Activated gamma-delta T cell treated with anti-CD3 and anti-CD28 coated beads, Interleukin-2, amount 50 U/mL, for 16 hours (primary cell): ENCODE results near the gene COLGALT1.
A peak's percentile ranks its signal among the peaks of the same experiment; 100 is the strongest.
"Not testable (repeated sequence)": the region's sequence is repeated elsewhere in the genome, so short reads cannot be mapped to it uniquely, and the experiment has no call there.

Experiments
- DNase-seq: peaks from one replicate; pipeline ENCODE4 v3.0.0-alpha.2; 2020; ENCODE audit warnings: low read depth

The COLGALT1 gene

DNA sequence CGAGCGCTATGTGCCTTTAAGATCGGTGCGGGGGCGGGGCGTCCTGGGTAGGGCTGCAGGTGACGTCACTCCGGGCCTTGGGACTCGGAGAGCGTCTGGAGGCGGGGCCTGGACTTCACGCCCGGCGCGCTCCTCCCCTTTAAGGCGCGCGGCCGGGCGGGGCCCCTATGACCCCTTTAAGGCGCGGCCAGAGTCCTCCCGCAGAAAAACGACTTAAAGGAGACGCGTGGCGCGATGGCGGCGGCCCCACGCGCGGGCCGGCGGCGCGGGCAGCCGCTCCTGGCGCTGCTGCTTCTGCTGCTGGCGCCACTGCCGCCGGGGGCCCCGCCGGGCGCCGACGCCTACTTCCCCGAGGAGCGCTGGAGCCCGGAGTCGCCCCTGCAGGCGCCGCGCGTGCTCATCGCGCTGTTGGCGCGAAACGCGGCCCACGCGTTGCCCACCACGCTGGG, at the start of gene COLGALT1:
COLGALT1 (plus strand) TSS at position 170 of the 449 bp plus-strand sequence; CDS start at position 235, 65 bp downstream.
- peak; percentile 97 for DNase-seq

DNA sequence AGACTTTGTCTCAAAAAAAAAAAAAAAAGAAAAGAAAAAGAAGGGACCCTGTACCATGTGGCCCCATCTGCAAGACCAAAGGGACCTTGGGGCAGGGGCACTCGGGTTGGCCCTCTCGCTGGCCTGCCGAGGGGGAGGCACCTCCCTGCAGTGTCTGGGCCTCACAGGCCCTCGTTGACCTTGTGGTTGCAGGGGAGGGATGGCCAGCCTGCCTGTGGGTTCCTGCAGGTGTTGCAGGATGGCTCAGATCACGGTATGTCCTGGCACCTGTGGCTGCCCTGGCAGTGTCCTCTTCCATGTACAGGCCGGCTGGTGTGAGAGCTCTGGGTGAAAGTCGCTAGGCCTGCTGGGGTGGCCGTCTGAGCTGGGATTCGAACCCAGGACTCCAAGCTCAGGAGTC, 48.7 kb upstream of the COLGALT1 start:
- no peak for DNase-seq

DNA sequence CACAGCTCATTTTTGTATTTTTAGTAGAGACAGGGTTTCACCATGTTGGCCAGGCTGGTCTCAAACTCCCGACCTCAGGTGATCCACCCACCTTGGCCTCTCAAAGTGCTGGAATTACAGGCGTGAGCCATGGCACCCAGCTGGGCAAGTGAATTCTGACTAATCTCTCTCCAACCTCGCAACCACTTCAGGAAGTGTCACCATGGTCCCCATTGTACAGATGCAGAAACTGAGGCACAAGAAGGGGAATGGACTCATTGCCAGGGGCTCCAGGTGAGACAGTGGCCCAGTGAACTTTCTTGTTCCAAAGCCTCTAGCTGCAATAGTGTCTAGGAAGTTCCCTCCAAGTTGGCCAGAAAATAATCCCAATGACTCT, 46.9 kb upstream of the COLGALT1 start:
- DNase-seq: not testable (repeated sequence)

DNA sequence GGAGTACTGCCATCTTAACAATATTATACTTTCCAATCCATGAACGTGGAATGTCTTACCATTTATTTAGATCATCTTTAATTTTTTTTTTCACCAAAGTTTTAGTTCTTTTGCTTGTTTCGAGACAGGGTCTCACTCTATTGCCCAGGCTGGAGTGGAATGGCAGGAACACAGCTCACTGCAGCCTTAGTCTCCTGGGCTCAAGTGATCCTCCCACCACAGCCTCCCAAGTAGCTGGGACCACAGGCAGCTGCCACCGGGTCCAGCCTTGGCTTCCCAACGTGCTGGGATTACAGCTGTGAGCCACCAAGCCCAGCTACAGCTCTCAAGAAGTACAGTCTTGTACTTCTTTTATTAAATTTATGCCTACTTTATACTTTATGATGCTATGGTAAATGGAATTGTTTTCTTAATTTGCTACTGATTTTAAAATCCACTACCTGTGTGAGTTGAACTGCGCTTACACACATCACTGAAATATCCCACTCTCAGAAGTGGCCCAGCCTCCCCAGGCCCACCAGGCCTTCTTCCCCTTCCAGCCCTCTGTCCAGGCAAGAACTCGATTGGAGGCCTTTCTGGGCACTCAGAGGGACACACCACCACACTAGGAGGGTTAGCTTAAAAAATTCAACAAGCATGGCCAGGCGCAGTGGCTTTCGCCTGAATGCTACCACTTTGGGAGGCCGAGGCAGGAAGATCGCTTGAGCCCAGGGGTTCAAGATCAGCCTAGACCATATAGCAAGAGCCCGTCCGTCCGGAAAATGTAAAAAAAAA, 45.0 kb upstream of the COLGALT1 start:
- no peak for DNase-seq

DNA sequence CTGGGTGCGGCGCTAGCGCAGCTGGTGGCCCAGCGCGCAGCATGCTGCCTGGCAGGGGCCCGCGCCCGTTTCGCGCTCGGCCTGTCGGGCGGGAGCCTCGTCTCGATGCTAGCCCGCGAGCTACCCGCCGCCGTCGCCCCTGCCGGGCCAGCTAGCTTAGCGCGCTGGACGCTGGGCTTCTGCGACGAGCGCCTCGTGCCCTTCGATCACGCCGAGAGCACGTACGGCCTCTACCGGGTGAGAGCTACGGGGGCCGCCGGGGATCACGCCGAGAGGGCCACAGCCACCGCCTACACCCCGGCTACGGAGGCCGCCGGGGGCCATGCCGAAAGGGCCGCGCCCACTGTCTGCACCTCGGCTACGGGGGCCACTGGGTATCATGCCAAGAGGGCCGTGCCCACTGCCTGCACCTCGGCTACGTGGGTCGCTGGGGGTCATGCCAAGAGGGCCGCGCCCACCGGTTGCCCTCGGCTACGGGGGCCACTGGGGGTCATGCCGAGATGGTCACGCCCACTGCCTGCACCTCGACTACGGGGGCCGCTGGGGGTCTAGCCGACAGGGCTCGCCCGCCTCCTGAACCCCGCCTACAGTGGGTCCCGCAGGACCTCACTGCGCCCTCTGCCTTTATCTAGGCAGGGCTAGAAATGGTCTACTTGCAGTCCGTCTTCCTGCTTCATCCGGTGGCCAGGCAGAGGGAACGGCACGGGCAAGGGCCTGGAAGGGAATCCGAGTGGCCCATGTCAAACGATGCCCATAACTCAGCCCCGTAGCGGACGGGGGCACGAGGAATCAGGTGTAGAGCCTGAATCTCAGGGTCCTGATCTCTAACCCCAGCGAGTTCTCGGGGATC, 43.5 kb upstream of the COLGALT1 start:
- DNase-seq: peak; percentile 63

DNA sequence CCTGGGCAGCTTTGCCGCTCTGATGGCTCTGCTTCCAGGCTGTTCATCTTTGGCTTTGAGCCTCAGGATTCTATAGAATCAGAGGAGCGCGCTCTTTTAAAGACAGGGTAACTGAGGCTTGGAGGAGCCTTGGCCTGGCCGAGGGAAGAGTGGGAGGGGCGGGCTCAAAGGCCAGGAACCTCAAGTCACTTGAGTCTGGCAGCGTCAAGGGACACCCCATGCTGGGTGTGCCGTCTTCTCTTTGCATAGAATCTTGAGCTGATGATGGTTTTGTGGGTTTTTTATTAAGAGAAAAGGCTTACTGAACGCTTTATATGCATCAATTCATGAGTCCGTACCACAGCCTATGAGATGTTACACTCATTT, 42.9 kb upstream of the COLGALT1 start:
- no peak for DNase-seq

DNA sequence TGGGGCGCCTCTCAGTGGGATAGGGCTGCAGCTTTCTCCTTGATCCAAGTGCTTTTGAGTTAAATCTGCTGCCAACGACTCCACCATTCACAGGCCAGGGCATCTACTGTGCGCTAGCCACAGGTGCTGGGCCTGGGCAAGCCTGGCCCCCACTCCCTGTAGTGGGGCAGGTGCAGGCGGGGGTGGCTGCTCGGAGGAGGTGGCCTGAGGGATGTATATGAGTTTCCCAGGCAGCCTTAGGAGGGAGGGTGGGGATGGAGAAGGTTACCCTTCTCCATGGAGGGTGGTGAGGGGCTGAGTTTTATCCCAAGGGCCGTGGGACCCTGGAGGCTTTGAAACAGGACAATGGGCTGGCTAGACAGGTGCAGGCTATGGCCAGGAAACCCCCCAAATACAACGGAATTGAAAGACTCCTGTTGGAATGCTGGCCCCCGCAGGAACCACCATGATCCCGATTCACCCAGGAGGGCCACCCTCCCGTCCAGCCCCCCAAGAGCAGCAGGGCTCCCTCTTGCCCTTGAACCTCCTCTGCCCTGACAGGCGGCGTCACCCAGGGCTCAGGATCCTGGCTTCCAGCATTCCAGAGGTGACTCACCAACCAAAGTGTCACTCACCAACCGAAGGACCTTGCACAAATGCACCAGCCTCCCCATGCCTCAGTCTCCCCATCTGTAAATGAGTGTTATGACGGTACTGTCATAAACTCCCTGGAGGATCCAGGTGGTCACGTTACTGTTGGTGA, 39.9 kb upstream of the COLGALT1 start:
- DNase-seq: no peak

DNA sequence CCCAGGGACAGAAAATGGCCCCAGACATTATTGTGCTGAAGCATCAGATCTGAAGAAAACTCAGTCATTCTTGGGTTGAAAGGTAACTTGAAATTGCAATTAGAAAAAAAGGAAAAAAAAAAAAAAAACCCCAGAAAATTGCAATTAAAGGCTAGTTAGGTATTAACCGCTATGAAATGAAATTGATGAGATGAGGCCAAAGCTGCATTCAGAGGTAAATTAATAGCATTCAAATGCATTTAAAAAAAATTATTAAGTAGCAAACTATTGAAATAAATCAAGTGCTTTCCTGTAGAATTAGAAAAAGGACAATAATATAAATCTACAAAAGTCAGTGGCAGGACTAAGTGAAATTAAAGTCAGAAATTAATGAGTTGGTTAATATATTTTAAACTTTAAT, 37.6 kb upstream of the COLGALT1 start:
- no peak for DNase-seq

DNA sequence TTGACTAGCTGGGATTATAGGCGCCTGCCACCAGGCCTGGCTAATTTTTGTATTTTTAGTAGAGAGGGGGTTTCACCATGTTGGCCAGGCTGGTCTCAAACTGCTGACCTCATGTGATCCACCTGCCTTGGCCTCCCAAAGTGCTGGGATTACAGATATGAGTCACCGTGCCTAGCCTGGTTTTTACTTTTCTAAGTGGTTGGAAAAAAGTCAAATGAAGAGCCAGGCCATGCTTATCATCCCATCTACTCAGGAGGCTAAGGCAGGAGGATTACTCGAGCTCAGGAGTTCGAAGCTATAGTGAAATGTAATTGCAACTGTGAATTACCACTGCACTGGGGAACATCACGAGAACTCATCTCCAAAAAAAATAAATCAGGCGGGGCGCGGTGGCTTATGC, 36.8 kb upstream of the COLGALT1 start:
- DNase-seq: not testable (repeated sequence)

DNA sequence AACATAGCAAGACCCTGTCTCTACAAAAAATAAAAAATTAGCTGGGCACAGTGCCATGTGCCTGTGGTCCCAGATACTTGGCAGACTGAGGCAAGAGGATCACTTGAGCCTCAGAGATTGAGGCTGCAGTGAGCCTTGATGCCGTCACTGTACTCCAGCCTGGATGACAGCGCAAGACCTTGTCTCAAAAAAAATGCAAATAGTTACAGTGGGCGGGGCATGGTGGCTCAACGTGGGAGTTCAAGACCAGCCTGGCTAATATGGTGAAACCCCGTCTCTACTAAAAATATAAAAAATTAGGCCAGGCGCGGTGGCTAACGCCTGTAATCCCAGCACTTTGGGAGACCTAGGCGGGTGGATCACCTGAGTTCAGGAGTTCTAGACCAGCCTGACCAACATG, 35.5 kb upstream of the COLGALT1 start:
- no peak for DNase-seq

DNA sequence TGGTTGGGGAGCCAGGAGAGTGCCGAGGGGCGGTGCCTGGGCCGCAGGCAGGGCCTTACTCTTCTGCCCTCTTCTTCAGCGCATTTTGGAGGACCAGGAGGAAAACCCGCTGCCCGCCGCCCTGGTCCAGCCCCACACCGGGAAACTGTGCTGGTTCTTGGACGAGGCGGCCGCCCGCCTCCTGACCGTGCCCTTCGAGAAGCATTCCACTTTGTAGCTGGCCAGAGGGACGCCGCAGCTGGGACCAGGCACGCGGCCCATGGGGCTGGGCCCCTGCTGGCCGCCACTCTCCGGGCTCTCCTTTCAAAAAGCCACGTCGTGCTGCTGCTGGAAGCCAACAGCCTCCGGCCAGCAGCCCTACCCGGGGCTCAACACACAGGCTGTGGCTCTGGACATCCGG, 34.6 kb upstream of the COLGALT1 start:
- DNase-seq: no peak

DNA sequence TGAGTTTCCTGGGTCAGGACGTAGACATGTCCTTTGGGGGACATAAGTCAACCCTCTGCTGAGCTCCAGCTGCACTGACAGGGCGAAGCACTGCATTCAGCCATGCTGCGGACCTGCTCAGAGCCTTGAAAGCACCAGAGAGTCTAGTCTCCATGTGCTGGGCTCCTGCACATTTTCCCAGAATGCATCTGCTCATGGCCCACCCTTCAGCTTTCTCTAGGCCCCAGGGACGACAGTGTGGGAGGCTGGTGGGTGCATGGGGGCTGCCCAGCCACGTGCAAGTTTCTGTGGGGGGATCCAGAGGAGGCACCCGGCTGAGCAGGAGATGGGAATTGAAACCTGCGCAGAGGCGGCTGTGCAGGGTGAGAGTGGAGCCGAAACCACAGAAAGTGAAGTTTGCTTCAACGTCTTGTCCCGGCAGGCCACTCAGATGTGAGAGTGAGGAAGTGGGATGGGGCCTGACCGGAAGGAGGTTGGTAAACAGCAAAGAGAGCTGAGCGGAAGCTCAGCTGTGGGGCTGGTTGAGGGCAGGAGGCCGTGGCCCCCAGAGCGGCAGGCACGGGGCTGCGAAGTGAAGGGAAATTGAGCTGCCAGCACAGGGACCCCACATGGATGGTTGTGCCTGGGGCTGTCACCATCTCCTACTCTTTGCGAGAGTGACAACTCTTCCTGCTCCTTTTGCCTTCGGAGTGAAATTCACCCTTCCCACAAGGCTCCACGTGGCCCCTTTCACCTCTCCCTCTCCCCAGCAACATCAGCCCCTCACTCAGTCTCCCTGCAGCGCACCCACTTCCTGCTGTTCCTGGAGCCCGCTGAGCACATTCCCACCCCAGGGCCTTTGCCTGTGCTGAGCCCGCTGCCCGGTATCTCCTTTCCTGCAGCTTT, 32.2 kb upstream of the COLGALT1 start:
- DNase-seq: peak; percentile 38

DNA sequence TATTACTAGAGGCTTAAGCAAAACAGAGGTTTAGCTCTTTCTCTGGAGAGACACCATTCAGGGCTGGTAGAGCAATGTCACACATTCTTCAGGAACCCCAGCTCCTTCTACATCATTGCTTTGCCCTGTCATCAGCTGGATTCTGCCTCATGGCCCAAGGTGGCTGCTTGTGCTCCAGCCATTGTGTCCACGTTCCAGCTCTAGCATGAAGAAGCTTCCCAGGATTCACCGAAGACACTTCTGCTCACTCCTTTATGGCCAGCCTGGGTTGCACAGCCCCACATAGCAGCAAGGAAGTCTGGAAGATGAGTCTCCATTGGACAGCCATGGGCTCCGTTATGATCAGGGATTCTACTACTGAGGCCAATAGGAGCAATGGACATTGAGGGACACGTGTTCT, 30.8 kb upstream of the COLGALT1 start:
- no peak for DNase-seq

DNA sequence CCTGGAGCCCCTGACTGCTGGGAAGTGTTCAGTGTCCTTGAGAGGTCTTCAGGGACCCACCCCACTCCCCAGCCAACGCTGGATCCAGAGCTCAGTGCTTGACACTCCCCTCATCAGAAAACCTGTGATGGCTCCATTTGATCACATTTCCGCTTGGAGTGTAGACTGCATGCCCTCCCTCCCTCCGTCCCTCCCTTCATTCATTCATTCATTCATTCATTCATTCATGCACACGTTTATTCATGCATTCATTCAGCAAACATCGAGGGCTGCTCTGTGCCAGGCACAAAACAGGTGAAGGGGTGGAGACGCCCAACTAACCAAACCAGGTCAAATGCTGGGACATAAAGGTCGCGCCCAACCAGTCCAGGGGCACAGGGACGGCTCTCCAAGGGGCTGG, 30.3 kb upstream of the COLGALT1 start:
- DNase-seq: no peak

DNA sequence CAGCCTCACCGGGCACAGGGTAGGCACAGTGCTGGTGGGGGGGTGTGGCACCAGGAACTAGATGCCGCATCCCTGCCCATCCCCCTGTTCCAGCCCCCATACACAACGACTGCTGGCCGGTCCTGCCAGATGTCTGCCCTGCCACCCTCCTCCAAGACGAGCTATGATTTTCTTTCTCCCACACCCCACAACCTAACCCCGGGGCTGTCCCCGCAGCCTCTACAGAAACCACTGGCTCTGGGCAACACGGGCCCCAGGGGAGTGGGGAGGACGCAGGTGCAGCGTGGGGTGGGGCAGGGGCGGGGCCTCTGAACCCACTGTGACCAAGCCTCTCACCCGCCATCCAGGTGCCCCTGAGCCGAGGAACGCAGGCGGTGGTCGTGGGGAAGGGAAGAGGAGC, 28.5 kb upstream of the COLGALT1 start:
- no peak for DNase-seq

DNA sequence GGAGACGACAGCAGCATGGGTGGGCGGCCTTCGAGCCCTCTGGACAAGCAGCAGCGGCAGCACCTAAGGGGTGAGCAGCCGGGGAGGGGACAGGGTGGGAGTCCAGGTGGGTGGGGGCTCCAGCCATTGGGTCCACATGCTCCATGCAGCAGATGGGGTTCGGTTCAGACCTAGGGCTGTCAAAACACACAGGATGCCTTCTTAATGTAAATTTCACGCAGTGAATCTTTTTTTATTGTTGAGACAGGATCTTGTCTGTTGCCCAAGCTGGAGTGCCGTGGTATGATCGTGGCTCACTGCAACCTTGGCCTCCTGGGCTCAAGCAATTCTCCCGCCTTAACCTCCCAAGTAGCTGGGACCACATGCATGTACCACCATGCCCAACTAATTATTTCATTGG, 28.1 kb upstream of the COLGALT1 start:
- no peak for DNase-seq

DNA sequence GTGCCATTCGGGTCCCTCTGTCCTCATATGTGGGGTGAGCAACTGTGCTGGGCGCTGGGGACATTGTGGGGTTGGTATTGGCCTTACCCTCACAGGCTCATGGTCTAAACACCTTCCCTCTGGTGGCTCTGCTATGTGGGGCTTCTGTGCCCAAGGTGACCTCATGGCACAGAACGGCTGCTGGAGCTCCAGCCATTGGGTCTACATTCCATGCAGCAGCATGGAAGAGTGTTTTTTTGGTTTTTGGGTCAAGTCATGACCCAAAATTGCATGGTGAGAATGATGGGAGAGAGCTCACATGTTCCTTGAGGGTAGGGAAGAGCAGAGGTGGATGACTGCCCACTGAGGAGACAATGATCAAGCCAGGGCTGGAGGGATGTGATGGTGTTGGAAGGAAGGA, 26.8 kb upstream of the COLGALT1 start:
- no peak for DNase-seq

DNA sequence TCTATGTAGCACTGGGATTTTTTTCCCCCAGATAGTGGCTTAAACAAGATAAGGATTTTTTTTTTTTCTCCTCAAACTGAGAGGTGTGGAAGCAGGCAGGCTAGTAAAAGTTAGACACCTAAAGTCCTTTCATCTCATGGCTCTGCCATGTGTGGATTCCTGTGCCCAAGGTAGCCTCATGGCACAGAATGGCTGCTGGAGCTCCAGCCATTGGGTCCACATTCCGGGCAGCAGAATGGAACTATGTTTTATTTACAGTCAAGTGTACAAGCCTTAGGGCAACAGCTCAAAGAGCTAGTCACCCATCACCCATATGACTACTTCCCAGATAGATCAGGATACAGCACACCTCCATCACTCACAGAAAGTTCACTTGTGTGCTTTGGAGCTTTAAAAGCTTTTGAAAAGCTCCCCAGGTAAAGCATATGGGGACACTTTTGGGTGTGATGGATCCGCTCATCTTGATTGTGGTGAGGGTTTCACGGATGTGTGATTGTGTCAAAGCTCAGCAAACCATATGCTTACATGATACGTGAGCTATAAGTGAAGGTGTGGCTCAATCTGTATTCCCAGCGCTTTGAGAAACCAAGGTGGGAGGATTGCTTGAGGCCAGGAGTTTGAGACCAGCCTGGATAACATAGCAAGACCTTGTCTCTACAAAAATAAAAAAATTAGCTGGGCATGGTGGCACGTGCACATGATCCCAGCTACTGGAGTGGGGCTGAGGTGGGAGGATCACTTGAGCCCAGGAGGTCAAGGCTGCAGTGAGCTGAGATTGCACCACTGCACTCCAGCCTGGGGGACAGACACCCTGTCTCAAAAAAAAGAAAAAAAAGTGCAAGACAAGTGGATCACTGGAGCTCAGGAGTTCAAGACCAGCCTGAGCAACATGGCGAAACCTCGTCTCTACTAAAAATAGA, 25.9 kb upstream of the COLGALT1 start:
- DNase-seq: no peak

DNA sequence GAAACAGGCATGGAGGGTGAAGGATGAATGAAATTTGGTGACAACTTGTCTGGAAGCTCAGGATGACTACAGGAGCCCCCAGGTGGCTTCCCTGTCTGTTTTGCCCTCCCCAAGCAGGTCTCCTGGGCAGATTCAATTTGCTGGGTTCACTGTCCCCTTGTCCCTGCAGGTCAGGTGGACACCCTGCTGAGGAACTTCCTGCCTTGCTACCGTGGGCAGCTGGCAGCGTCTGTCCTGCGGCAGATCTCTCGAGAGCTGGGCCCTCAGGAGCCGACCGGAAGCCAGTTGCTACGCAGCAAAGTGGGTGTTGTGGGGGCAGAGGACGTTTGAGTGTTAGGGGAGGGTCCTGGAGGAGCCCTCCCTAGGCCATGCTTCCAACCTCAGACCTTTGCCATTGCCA, 24.9 kb upstream of the COLGALT1 start:
- DNase-seq: no peak

DNA sequence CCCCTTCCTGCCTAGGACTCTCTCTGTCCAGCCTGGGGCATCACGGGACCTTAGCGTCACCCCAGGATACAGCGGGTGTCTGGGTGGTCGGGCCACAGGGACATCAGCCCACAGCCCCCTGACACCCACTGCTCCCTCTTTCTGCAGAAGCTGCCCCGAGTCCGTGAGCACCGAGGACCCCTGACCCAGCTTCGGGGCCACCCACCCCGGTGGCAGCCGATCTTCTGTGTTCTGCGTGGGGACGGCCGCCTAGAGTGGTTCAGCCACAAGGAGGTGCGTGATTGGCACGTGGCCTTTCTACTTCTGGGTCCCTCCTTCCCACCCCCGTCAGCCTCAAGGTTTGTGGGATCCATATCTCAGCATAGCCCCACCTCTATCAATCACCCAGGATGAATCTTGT, 23.3 kb upstream of the COLGALT1 start:
- no peak for DNase-seq

DNA sequence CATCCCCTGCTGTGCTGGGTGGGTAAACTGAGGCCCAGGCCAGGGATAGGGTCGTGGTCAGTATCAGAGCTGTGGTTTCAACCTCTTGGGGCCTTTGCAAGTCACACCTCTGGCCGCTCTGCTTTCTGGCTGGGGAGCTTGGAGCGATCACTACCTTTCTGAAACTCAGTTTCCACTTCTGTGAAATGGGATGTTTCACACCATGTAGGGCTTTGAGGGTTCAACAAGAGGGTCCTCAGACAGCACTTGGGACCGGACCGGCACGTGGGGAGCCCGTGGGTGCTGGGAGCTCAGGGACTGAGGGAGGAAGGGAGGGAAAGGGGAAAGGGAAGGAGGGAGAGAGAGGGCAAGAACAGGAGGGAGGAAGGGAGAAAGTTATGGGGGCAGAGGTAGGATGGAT, 22.9 kb upstream of the COLGALT1 start:
- no peak for DNase-seq
